LHCN-M2 (cell line): ENCODE results near the gene HIGD1C. TPM values are rescaled to one million over a fixed set of nuclear protein-coding genes. Genes with fewer than 3 reads are reported as not detected.
"Not testable (repeated sequence)": the region's sequence is repeated elsewhere in the genome, so short reads cannot be mapped to it uniquely, and the experiment has no call there.

Experiments
- DNase-seq: peaks from one replicate; pipeline ENCODE4 v3.0.0-alpha.2; 2012; ENCODE audit warnings: low read depth
- polyA plus RNA-seq: library from polyadenylated mRNA; unstranded; fragments of >200 nt; gene quantifications from one replicate; pipeline ENCODE4 v1.2.1, GENCODE V29; 2012; ENCODE audit warnings: missing spikeins
- total RNA-seq: library from RNA; depleted of rRNA; stranded (reverse); fragments of >200 nt; gene quantifications from 2 replicates; pipeline ENCODE4 v1.2.3, GENCODE V29; 2014; rRNA removed

Gene HIGD1C
- not detected in 2 replicates for total RNA-seq
- polyA plus RNA-seq, result not detected

DNA sequence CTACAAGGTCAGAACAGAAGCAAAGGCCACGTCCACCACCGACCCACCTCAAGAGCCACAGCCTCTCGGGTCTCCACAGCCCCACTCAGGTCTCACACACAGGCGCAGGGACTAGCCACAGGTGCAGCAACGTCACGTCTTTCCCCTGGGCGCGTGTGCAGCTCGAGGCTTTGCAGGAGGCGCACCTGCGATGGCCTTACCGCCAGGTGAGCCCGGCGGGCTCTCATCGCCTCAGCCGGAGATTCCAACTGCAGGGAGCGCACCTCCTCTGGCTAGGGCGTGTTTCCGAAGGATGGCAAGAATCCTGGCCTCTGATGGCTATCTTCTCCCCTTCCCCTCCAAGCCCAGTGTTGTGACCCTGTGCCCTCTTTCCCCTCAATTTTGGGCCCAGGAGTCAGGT lies at the start of gene HIGD1C:
HIGD1C (plus strand) TSS at position 35 of the 400 bp plus-strand sequence. CDS start 1,455 bp downstream, outside the sequence.
- DNase-seq, result no peak

GRCh38 chr12:50908479-50908878 lies 43.9 kb upstream of the HIGD1C start:
- not testable (repeated sequence) for DNase-seq

- not testable (repeated sequence) for DNase-seq
Observed at GRCh38 chr12:50912361-50912760, 40.0 kb upstream of the HIGD1C start.

GRCh38 chr12:50913224-50913623 lies 39.1 kb upstream of the HIGD1C start:
- DNase-seq, result no peak

DNA sequence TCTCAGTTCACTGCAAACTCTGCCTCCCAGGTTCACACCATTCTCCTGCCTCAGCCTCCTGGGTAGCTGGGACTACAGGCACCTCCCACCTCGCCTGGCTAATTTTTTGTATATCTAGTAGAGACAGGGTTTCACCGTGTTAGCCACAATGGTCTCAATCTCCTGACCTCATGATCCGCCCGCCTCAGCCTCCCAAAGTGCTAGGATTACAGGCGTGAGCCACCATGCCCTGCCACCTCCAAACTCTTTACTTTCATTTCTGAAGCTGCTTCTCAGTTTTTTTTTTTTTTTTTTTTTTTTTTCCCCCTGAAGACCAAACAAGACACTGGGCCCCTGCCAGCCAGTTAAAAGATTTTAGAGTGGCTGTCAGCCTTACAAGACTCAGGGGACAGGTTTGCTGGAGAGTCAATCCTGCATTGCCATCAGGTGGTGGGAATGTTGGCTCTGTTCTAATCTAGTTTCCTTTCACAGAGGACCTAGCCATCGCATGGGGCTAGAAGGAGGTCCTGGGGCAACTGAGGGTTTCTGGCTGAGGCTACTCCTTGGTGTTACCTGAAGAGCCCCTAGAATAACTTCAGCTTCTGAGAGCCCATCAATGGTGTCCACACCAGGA lies 37.4 kb upstream of the HIGD1C start:
- no peak for DNase-seq

DNA sequence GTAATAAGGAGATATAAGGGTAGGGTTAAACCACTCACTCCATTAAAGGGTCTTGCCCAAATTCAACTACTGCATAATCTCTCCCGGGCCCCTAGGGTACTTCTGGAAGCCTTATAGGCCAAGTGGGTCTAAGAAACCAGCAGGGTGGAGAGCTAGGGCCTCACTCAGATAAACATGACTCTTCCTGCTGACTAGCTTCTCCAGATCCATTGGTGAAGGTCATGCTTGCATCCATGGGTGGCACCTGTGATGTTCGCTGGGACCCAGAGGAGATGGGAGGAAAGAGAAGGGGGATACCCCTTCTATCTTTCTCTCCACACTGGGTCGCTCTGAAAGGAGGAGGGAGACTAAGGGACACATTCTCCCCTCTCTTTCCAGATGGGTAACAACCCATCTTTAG lies 36.1 kb upstream of the HIGD1C start:
- no peak for DNase-seq

DNA sequence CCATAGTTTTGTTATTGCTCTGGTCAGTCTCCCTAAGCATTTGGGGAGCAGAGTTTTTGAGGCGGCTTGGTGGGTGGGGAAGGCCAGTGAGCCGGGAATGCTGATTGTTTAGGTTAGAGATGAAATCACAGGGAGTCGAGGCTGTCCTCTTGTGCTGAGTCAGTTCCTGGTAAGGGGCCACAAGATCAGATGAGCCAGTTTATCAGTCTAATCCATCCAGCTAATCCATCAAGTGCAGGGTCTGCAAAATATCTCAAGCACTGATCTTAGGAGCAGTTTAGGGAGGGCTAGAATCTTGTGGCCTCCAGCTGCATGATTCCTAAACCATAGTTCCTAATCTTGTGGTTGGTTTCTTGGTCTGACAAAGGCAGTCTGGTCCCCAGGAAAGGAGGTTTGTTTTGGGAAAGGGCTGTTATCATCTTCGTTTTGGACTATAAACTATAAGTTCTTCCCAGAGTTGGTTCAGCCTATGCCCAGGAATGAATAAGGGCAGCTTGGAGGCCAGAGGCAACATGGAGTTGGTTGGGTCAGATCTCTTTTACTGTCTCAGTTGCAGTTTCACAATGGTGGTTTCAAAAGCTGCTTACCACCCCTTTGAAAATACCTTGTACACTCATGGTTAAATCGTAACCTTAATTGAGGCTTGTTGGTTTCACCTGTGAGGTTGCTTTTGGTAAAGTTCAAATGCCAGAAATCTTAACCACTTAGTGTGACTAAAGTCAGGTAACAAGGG lies 33.6 kb upstream of the HIGD1C start:
- DNase-seq, result no peak

DNA sequence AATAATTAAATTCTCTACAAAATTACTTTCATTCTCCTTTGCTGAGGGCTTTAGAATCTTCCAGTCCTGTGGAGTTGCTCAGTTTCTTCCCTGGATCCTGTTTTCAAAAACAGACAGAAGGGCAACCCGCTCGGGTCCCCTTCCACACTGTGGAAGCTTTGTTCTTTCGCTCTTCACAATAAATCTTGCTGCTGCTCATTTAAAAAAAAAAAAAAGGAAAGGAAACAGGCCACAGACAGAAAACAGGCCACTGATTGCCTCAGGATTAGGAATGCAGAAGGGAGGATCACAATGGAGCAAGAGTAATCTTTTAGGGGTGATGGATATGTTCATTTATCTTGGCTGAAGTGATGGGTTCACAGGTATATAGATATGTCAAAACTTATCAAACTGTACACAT lies 29.5 kb upstream of the HIGD1C start:
- DNase-seq, result peak; percentile 51

GRCh38 chr12:50923361-50924130 lies 28.8 kb upstream of the HIGD1C start:
- peak; percentile 45 for DNase-seq

GRCh38 chr12:50924131-50924438 lies 28.3 kb upstream of the HIGD1C start:
- DNase-seq, result no peak

DNA sequence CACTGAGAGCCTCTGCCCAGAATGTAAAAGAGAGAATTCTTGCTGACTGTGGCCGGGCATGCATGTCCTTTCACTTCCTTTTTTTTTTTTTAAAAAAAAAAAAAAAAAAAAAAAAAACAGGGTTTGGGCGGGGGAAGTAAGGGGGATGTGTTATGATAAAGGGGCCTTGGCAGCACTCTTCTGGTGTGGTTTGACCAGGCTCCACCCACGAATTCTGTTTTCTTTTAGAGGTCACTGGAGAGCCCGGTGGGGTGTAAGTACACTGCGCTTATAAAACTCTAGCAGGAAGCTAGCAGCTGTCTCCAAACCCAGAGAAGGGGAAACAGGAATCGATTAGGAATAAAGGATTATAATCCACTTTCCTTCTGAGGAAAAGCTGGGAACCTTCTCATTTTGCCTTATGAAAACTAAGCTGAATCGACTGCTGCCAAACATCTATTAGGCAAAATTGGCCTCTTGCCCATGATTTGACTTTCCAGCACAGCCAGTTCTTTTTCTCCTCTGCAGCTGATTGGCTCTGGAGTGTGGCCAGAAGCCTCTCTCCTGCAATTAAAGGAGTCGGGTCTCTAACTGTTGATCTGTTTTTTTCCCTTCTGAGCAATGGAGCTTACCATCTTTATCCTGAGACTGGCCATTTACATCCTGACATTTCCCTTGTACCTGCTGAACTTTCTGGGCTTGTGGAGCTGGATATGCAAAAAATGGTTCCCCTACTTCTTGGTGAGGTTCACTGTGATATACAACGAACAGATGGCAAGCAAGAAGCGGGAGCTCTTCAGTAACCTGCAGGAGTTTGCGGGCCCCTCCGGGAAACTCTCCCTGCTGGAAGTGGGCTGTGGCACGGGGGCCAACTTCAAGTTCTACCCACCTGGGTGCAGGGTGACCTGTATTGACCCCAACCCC lies 27.7 kb upstream of the HIGD1C start:
- peak; percentile 97 for DNase-seq

GRCh38 chr12:50925342-50925651 lies 27.0 kb upstream of the HIGD1C start:
- DNase-seq, result no peak

- DNase-seq, result no peak
Observed at GRCh38 chr12:50925920-50926319, 26.4 kb upstream of the HIGD1C start.

DNA sequence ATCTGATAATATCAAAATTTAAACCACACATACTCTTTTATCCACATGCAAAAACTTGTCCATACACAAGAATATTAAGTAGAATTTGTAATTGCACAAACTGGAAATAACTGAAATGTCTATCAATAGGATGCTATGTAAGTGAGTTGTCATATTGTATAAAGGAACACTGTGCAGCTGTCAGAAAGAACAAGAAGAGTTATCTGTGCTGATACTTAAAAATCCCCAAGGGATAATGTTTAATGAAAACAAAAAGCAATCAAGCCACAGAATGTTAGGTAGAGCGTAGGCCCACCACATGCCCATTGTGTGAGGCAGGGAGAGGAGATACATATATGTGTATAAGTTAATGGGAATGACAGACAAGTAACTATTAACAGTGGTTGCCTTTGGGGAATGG lies 25.9 kb upstream of the HIGD1C start:
- DNase-seq, result no peak

DNA sequence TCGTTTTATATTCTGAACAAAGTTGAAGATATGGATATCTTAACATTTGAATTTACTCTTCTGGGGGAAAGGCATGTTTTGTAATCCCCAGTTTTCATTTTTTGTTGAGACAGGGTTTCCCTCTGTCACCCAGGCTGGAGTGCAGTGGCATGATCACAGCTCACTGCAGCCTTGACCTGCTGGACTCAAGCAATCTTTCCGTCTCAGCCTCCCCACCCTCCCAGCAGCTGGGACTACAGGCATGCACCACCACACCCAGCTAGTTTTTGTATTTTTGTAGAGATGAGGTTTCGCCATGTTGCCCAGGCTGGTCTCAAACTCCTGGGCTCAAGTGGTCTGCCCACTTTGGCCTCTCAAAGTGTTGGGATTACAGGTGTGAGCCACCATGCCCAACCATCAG lies 25.4 kb upstream of the HIGD1C start:
- DNase-seq, result not testable (repeated sequence)

- no peak for DNase-seq
Observed at GRCh38 chr12:50927356-50927755, 25.0 kb upstream of the HIGD1C start.

GRCh38 chr12:50927766-50928224 lies 24.5 kb upstream of the HIGD1C start:
- DNase-seq, result no peak

GRCh38 chr12:50928392-50928791 lies 24.0 kb upstream of the HIGD1C start:
- DNase-seq, result no peak

DNA sequence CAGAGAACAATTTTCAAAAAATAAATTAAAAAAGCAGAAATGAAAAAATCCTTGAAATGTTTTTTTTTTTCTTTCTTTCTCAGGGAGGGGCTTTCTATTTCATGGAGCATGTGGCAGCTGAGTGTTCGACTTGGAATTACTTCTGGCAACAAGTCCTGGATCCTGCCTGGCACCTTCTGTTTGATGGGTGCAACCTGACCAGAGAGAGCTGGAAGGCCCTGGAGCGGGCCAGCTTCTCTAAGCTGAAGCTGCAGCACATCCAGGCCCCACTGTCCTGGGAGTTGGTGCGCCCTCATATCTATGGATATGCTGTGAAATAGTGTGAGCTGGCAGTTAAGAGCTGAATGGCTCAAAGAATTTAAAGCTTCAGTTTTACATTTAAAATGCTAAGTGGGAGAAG lies 22.5 kb upstream of the HIGD1C start:
- DNase-seq, result no peak

DNA sequence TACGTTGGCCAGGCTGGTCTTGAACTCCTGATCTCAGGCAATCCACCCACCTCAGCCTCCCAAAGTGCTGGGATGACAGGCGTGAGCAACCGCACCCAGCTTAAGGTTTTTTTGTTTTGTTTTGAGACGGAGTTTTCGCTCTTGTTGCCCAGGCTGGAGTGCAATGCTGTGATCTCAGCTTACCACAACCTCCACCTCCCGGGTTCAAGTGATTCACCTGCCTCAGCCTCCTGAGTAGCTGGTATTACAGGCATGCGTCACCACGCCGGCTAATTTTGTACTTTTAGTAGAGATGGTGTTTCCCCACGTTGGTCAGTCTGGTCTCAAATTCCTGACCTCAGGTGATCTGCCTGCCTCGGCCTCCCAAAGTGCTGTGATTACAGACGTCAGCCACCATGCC lies 21.9 kb upstream of the HIGD1C start:
- DNase-seq, result not testable (repeated sequence)

DNA sequence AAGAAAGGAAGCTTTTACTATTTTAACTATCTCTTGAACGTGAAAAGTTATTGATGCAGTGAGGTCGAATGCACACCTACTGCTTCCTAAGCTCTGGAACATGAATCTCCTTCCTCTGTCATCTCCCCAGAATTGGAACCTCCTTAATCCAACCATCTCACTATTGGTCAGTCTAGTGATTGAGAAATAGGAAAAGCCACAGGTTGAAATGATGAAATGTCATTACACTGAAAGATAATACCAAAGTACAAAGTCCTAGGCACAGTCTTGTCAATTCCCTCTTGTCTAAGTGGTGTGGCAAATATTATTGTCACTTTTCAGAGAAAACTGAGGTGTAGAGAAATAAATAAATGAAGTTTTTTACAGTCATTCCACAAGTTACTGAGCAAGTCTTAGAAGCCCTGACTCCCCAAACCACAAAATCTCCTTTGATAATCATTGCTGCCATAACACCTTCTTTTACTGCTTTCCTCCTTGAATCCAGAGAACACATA lies 19.5 kb upstream of the HIGD1C start:
- DNase-seq, result no peak
